ENCODE results near the gene GSTT2B.
"Not testable (repeated sequence)": the region's sequence is repeated elsewhere in the genome, so short reads cannot be mapped to it uniquely, and the experiment has no call there.

Gene GSTT2B
- 0.17 to 1.1 (median 0.30) reads per million in 17 experiments for total RNA-seq

- DNase-seq = not testable (repeated sequence)
These were observed at the start of gene GSTT2B for GRCh38 chr22:23961084-23961771. TSS of gene GSTT2B (minus strand) at chr22:23961195. CDS start at chr22:23961131, 64 bp downstream.

- DNase-seq = no peak
These were observed 49.0 kb upstream of the GSTT2B start for GRCh38 chr22:24010018-24010391.

GRCh38 chr22:24009227-24010017, 48.4 kb upstream of the GSTT2B start:
- no peak for DNase-seq

GRCh38 chr22:24008381-24009226, 47.6 kb upstream of the GSTT2B start:
- no peak for DNase-seq

- DNase-seq = no peak
These were observed 47.0 kb upstream of the GSTT2B start for GRCh38 chr22:24008022-24008283.

- no peak for DNase-seq
These were observed 46.4 kb upstream of the GSTT2B start for GRCh38 chr22:24007253-24008021.

- DNase-seq = no peak
These were observed 45.9 kb upstream of the GSTT2B start for GRCh38 chr22:24006914-24007214.

GRCh38 chr22:24006207-24006913, 45.4 kb upstream of the GSTT2B start:
- DNase-seq = no peak

- no peak for DNase-seq
These were observed 44.2 kb upstream of the GSTT2B start, which contains the start of gene GSTT4 for GRCh38 chr22:24005201-24005600. TSS of gene GSTT4 (minus strand) at chr22:24005453. CDS start at chr22:24005356, 97 bp downstream.

GRCh38 chr22:24003887-24004286, 42.9 kb upstream of the GSTT2B start:
- no peak for DNase-seq

GRCh38 chr22:24002851-24003250, 41.9 kb upstream of the GSTT2B start:
- no peak for DNase-seq

- no peak for DNase-seq
These were observed 41.3 kb upstream of the GSTT2B start for GRCh38 chr22:24002272-24002671.

- no peak for DNase-seq
These were observed 40.3 kb upstream of the GSTT2B start for GRCh38 chr22:24001314-24001713.

- DNase-seq = not testable (repeated sequence)
These were observed 38.8 kb upstream of the GSTT2B start for GRCh38 chr22:23999779-24000178.

- DNase-seq = no peak
These were observed 36.1 kb upstream of the GSTT2B start for GRCh38 chr22:23997092-23997491.

GRCh38 chr22:23993581-23994177, 32.7 kb upstream of the GSTT2B start:
- not testable (repeated sequence) for DNase-seq

GRCh38 chr22:23993080-23993479, 32.1 kb upstream of the GSTT2B start:
- not testable (repeated sequence) for DNase-seq

GRCh38 chr22:23989583-23990244, 28.7 kb upstream of the GSTT2B start:
- DNase-seq = peak in 3 of 4 experiments; percentile 27 to 66 (median 30)

- DNase-seq = not testable (repeated sequence)
These were observed 25.7 kb upstream of the GSTT2B start for GRCh38 chr22:23986538-23987178.

- not testable (repeated sequence) for DNase-seq
These were observed 25.1 kb upstream of the GSTT2B start for GRCh38 chr22:23986089-23986488.
